ENCODE data around the gene COX7A2L. TPM values are rescaled to one million over a fixed set of nuclear protein-coding genes. Genes with fewer than 3 reads are reported as not detected.
"Not testable (repeated sequence)": the region's sequence is repeated elsewhere in the genome, so short reads cannot be mapped to it uniquely, and the experiment has no call there.

The COX7A2L gene
- total RNA-seq, 1 experiment from 2014 or later = 99.5 TPM

GRCh38 chr2:42348113-42348805 lies 12.8 kb downstream of the COX7A2L start:
- no peak overlapping the region for H3K4me3 Mint-ChIP-seq
- H3K36me3 Mint-ChIP-seq = peaks cover 51% of the 10 kb centered on the region
- DNase-seq (ENCODE audit: low spot score) (no peak), ATAC-seq (no peak)
- ChIA-PET CTCF (interaction anchor here (1.1 kb wide), 1 partner anchor 19 kb away, joined by 6 read pairs; no protein-coding TSS in a partner anchor), POLR2A (no interaction called here)
- no peaks in the 10 kb centered on the region for H3K27me3 Mint-ChIP-seq (ENCODE audit: low read depth)
- no peak overlapping the region for H3K27ac Mint-ChIP-seq
- TF ChIP-seq ZNF532 (CRISPR knock-in tag; IDR thresholded peaks at IDR 0.05; ENCODE audit: borderline replicate concordance) = no peak
- TF ChIP-seq AFF4 (CRISPR knock-in tag; IDR thresholded peaks at IDR 0.05; ENCODE audit: borderline replicate concordance) = no peak
- TF ChIP-seq HMGXB4 (CRISPR knock-in tag; IDR thresholded peaks at IDR 0.05) = no peak
- TF ChIP-seq ATF6 (CRISPR knock-in tag; IDR thresholded peaks at IDR 0.05) = no peak
- TF ChIP-seq ZMAT4 (CRISPR knock-in tag; IDR thresholded peaks at IDR 0.05) = no peak
- TF ChIP-seq FOXJ3 (CRISPR knock-in tag; IDR thresholded peaks at IDR 0.05; ENCODE audit: borderline replicate concordance) = no peak
- no peak for TF ChIP-seq RORB (CRISPR knock-in tag; IDR thresholded peaks at IDR 0.05)
- TF ChIP-seq JAZF1 (CRISPR knock-in tag; IDR thresholded peaks at IDR 0.05) = no peak
- TF ChIP-seq ESRRA (CRISPR knock-in tag; IDR thresholded peaks at IDR 0.05; ENCODE audit: borderline replicate concordance) = no peak
- no peak for TF ChIP-seq GRHL2 (CRISPR knock-in tag; IDR thresholded peaks at IDR 0.05; ENCODE audit: insufficient replicate concordance, severe bottlenecking)
- TF ChIP-seq CDX4 (CRISPR knock-in tag; IDR thresholded peaks at IDR 0.05; ENCODE audit: borderline replicate concordance) = no peak
- TF ChIP-seq EMX1 (CRISPR knock-in tag; IDR thresholded peaks at IDR 0.05) = no peak
- TF ChIP-seq NR2C2 (CRISPR knock-in tag; IDR thresholded peaks at IDR 0.05) = no peak
- no peak for TF ChIP-seq JUN (CRISPR knock-in tag; IDR thresholded peaks at IDR 0.05)
- TF ChIP-seq RELA (CRISPR knock-in tag; IDR thresholded peaks at IDR 0.05; ENCODE audit: borderline replicate concordance) = no peak
- no peak for TF ChIP-seq ATF3 (CRISPR knock-in tag; conservative IDR thresholded peaks at IDR 0.05)
- no peak for TF ChIP-seq ZNF121 (CRISPR knock-in tag; IDR thresholded peaks at IDR 0.05)
- TF ChIP-seq OVOL2 (CRISPR knock-in tag; IDR thresholded peaks at IDR 0.05; ENCODE audit: borderline replicate concordance) = no peak
- no peak for TF ChIP-seq HMGA2 (CRISPR knock-in tag; IDR thresholded peaks at IDR 0.05)
- TF ChIP-seq ZBTB21 (CRISPR knock-in tag; IDR thresholded peaks at IDR 0.05; ENCODE audit: borderline replicate concordance) = no peak
- no peaks in the 10 kb centered on the region for H3K9me3 Mint-ChIP-seq
- H3K4me1 Mint-ChIP-seq = peaks cover 5% of the 10 kb centered on the region; the same call in 1 of the 2 replicates

- H3K9me3 Mint-ChIP-seq; H3K27ac Mint-ChIP-seq; DNase-seq (ENCODE audit: low spot score); H3K27me3 Mint-ChIP-seq (ENCODE audit: low read depth); ATAC-seq; H3K4me3 Mint-ChIP-seq; POLR2A ChIA-PET; H3K4me1 Mint-ChIP-seq: not testable (repeated sequence)
- CTCF ChIA-PET = interaction anchor here (1.1 kb wide), 1 partner anchor 19 kb away, joined by 6 read pairs; no protein-coding TSS in a partner anchor
- H3K36me3 Mint-ChIP-seq = peaks cover 49% of the 10 kb centered on the region
These were observed 13.5 kb downstream of the COX7A2L start for GRCh38 chr2:42347518-42347917.

Data from WTC11 (cell line).